H9 (cell line): Measurements from ENCODE around the gene DGUOK. TPM values are rescaled to one million over a fixed set of nuclear protein-coding genes. Genes with fewer than 3 reads are reported as not detected.

ENCODE experiments used
- DNase-seq: peaks from one replicate; pipeline ENCODE4 v3.0.0-alpha.2; 2017
- H2AFZ ChIP-seq: one replicate; pipeline ENCODE4 v1.6.1; 2013; ENCODE audit warnings: mild to moderate bottlenecking, low read length, control low read depth, moderate library complexity
- H2AK5ac ChIP-seq: 2 replicates; pipeline ENCODE4 v1.6.1; 2013; ENCODE audit warnings: low read length, control low read depth, mixed read lengths; ENCODE audit not compliant: insufficient read length
- H2BK120ac ChIP-seq: one replicate; pipeline ENCODE4 v1.6.1; 2013; ENCODE audit warnings: low read depth, mild to moderate bottlenecking, low read length, control low read depth, inconsistent platforms; ENCODE audit not compliant: poor library complexity, severe bottlenecking
- H2BK12ac ChIP-seq: 2 replicates; pipeline ENCODE4 v1.6.1; 2013; ENCODE audit warnings: low read length, control low read depth, mixed read lengths, low read depth; ENCODE audit not compliant: insufficient read length
- H2BK15ac ChIP-seq: 2 replicates; pipeline ENCODE4 v1.6.1; 2013; ENCODE audit warnings: low read depth, low read length, control low read depth
- H2BK20ac ChIP-seq: one replicate; pipeline ENCODE4 v1.6.1; 2013; ENCODE audit warnings: low read depth, mild to moderate bottlenecking, low read length, control low read depth, inconsistent platforms; ENCODE audit not compliant: poor library complexity, severe bottlenecking
- H2BK5ac ChIP-seq: 2 replicates; pipeline ENCODE4 v1.6.1; 2013; ENCODE audit warnings: low read length, control low read depth, mixed read lengths; ENCODE audit not compliant: insufficient read length
- H3K14ac ChIP-seq: 2 replicates; pipeline ENCODE4 v1.6.1; 2013; ENCODE audit warnings: low read length, control low read depth; ENCODE audit not compliant: insufficient read depth
- H3K18ac ChIP-seq: 2 replicates; pipeline ENCODE4 v1.6.1; 2013; ENCODE audit warnings: low read depth, mild to moderate bottlenecking, mixed read lengths, low read length, control low read depth; ENCODE audit not compliant: insufficient read length
- H3K23ac ChIP-seq: 2 replicates; pipeline ENCODE4 v1.6.1; 2013; ENCODE audit warnings: low read length, control low read depth, mixed read lengths, low read depth; ENCODE audit not compliant: insufficient read length
- H3K23me2 ChIP-seq: 2 replicates; pipeline ENCODE4 v1.6.1; 2013; ENCODE audit warnings: low read depth, mild to moderate bottlenecking, mixed read lengths, low read length, control low read depth; ENCODE audit not compliant: insufficient read length, poor library complexity, severe bottlenecking
- H3K27ac ChIP-seq: 2 replicates; pipeline ENCODE4 v1.5.1; 2013; ENCODE audit warnings: low read length, control low read depth, mixed read lengths, low read depth; ENCODE audit not compliant: insufficient read length
- H3K27me3 ChIP-seq: 2 replicates; pipeline ENCODE4 v1.6.1; 2013; ENCODE audit warnings: low read length, control low read depth, inconsistent platforms; ENCODE audit not compliant: insufficient read depth
- H3K4ac ChIP-seq: 2 replicates; pipeline ENCODE4 v1.6.1; 2013; ENCODE audit warnings: low read depth, mild to moderate bottlenecking, control low read depth, inconsistent platforms, low read length, moderate library complexity
- H3K4me1 ChIP-seq: 2 replicates; pipeline ENCODE4 v1.6.1; 2013; ENCODE audit warnings: low read length, control low read depth, inconsistent platforms; ENCODE audit not compliant: insufficient read depth
- H3K4me2 ChIP-seq: 2 replicates; pipeline ENCODE4 v1.6.1; 2013; ENCODE audit warnings: low read length, control low read depth, mixed read lengths; ENCODE audit not compliant: insufficient read length, insufficient read depth
- H3K56ac ChIP-seq: 2 replicates; pipeline ENCODE4 v1.6.1; 2013; ENCODE audit warnings: low read depth, mild to moderate bottlenecking, mixed read lengths, low read length, control low read depth; ENCODE audit not compliant: insufficient read length
- H3K79me1 ChIP-seq: 2 replicates; pipeline ENCODE4 v1.6.1; 2013; ENCODE audit warnings: low read depth, mild to moderate bottlenecking, moderate library complexity, low read length, control low read depth, inconsistent platforms; ENCODE audit not compliant: insufficient read depth, poor library complexity, severe bottlenecking
- H3K79me2 ChIP-seq: 2 replicates; pipeline ENCODE4 v1.6.1; 2013; ENCODE audit warnings: low read length, control low read depth, inconsistent platforms; ENCODE audit not compliant: insufficient read depth
- H3K9ac ChIP-seq: 2 replicates; pipeline ENCODE4 v1.6.1; 2013; ENCODE audit warnings: low read length, control low read depth, mixed read lengths; ENCODE audit not compliant: insufficient read length; ENCODE audit errors: extremely low read depth
- H3K9me3 ChIP-seq: one replicate; pipeline ENCODE4 v1.6.1; 2013; ENCODE audit warnings: low read depth, low read length, inconsistent platforms; ENCODE audit not compliant: control insufficient read depth
- H3T11ph ChIP-seq: one replicate; pipeline ENCODE4 v1.6.1; 2013; ENCODE audit warnings: mild to moderate bottlenecking, low read length, control low read depth, inconsistent platforms
- H4K20me1 ChIP-seq: one replicate; pipeline ENCODE4 v1.6.1; 2013; ENCODE audit not compliant: control insufficient read depth, insufficient read length, insufficient read depth
- H4K5ac ChIP-seq: 2 replicates; pipeline ENCODE4 v1.6.1; 2013; ENCODE audit warnings: low read depth, mild to moderate bottlenecking, mixed read lengths, low read length, control low read depth; ENCODE audit not compliant: insufficient read length
- H4K8ac ChIP-seq: replicated peaks from 2 replicates; pipeline ENCODE4 v1.6.1; 2013; ENCODE audit warnings: low read length, control low read depth, mixed read lengths, low read depth; ENCODE audit not compliant: insufficient read length
- H4K91ac ChIP-seq: 2 replicates; pipeline ENCODE4 v1.6.1; 2013; ENCODE audit warnings: low read depth, mild to moderate bottlenecking, moderate library complexity, mixed read lengths, low read length, control low read depth; ENCODE audit not compliant: insufficient read length
- H3K27ac Mint-ChIP-seq, 3 experiments: 2 replicates in 2 of 3; 3 replicates in 1 of 3; pipeline ENCODE4 v1.8.0; 2020 to 2021; ENCODE audit warnings: mixed read lengths in 3 of 3, mild to moderate bottlenecking in 1 of 3, moderate library complexity in 1 of 3
- H3K27me3 Mint-ChIP-seq: 2 replicates; pipeline ENCODE4 v1.8.0; 2021; ENCODE audit warnings: low read depth, mild to moderate bottlenecking, moderate library complexity, mixed read lengths
- H3K36me3 Mint-ChIP-seq, 3 experiments: 2 replicates in 2 of 3; 3 replicates in 1 of 3; pipeline ENCODE4 v1.8.0; 2020 to 2021; ENCODE audit warnings: low read depth in 3 of 3, mixed read lengths in 3 of 3; ENCODE audit not compliant: insufficient read depth in 1 of 3
- H3K4me1 Mint-ChIP-seq, 2 experiments: 2 replicates each; pipeline ENCODE4 v1.8.0; 2020; ENCODE audit warnings: mixed read lengths in 2 of 2
- H3K4me3 Mint-ChIP-seq, 2 experiments: 2 replicates in 1 of 2; 3 replicates in 1 of 2; pipeline ENCODE4 v1.8.0; 2020 to 2021; ENCODE audit warnings: mild to moderate bottlenecking in 2 of 2, mixed read lengths in 2 of 2, moderate library complexity in 1 of 2
- H3K9me3 Mint-ChIP-seq, 2 experiments: 2 replicates in 1 of 2; 3 replicates in 1 of 2; pipeline ENCODE4 v1.8.0; 2020; ENCODE audit warnings: mild to moderate bottlenecking in 2 of 2, mixed read lengths in 2 of 2, moderate library complexity in 1 of 2
- WGBS: extraction: QIAGEN DNeasy Blood & Tissue Kit; methylation state at CpG from one replicate; pipeline ENCODE4 v1.1.7; 2013; ENCODE audit warnings: missing lambda C conversion rate, low lambda C conversion rate, mixed read lengths; ENCODE audit not compliant: insufficient read length; ENCODE audit errors: extremely low coverage; 5-methylcytosine and 5-hydroxymethylcytosine counted together
- total RNA-seq: library from RNA; stranded (reverse); gene quantifications from 2 replicates; pipeline ENCODE4 v1.2.1, GENCODE V29; 2021
- TF ChIP-seq, protein P1 (sequence below): fragments of 200-600 bp; sonication (generic); conservative IDR thresholded peaks from 3 replicates; pipeline ENCODE4 v1.8.0; 2021; ENCODE audit warnings: antibody characterized with exemption, mild to moderate bottlenecking

Gene DGUOK
- total RNA-seq, 1 experiment from 2014 or later = 98.5 TPM

- Histone ChIP-seq H3K23me2 (no peaks in the 10 kb centered on the region), H4K8ac (no peak overlapping the region), H3K18ac (no peak overlapping the region), H2BK5ac (no peak overlapping the region), H3K79me1 (no peaks in the 10 kb centered on the region), H3K27me3 (no peaks in the 10 kb centered on the region), H4K91ac (no peak overlapping the region), H2BK120ac (no peak overlapping the region), H3T11ph (no peak overlapping the region), H2BK12ac (no peak overlapping the region), H3K23ac (no peak overlapping the region), H3K4me1 (no peaks in the 10 kb centered on the region), H3K79me2 (no peaks in the 10 kb centered on the region), H2AK5ac (no peak overlapping the region), H4K5ac (no peak overlapping the region), H2AFZ (no peak overlapping the region), H4K20me1 (no peaks in the 10 kb centered on the region), H2BK15ac (no peak overlapping the region), H3K4me2 (no peak overlapping the region), H3K14ac (no peak overlapping the region), H3K4ac (no peak overlapping the region), H3K27ac (no peak overlapping the region), H3K9me3 (no peaks in the 10 kb centered on the region), H3K9ac (no peak overlapping the region), H2BK20ac (no peak overlapping the region), H3K56ac (no peak overlapping the region)
- H3K4me3 Mint-ChIP-seq = no peak overlapping the region
- H3K27ac Mint-ChIP-seq = no peak overlapping the region
- H3K9me3 Mint-ChIP-seq = no peaks in the 10 kb centered on the region
- TF ChIP-seq, protein P1, sequence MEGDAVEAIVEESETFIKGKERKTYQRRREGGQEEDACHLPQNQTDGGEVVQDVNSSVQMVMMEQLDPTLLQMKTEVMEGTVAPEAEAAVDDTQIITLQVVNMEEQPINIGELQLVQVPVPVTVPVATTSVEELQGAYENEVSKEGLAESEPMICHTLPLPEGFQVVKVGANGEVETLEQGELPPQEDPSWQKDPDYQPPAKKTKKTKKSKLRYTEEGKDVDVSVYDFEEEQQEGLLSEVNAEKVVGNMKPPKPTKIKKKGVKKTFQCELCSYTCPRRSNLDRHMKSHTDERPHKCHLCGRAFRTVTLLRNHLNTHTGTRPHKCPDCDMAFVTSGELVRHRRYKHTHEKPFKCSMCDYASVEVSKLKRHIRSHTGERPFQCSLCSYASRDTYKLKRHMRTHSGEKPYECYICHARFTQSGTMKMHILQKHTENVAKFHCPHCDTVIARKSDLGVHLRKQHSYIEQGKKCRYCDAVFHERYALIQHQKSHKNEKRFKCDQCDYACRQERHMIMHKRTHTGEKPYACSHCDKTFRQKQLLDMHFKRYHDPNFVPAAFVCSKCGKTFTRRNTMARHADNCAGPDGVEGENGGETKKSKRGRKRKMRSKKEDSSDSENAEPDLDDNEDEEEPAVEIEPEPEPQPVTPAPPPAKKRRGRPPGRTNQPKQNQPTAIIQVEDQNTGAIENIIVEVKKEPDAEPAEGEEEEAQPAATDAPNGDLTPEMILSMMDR = no peak
- peaks cover 8 to 11% of the 10 kb centered on the region in 2 experiments for H3K4me1 Mint-ChIP-seq
- peaks cover 2% of the 10 kb centered on the region; the same call in 1 of the 2 replicates for H3K27me3 Mint-ChIP-seq
- H3K36me3 Mint-ChIP-seq = no peaks in the 10 kb centered on the region
- no peak for DNase-seq
- WGBS = no CpG with 5 or more reads among the region's 5 CpGs
These were observed 37.5 kb upstream of the DGUOK start for GRCh38 chr2:73889206-73889605.
